Activated B cell treated with CpG ODN at 0.5 μM for 24 hours (primary cell): ENCODE measurements around the gene TPD52L1. TPM values are rescaled to one million over a fixed set of nuclear protein-coding genes. Genes with fewer than 3 reads are reported as not detected.
A peak's percentile ranks its signal among the peaks of the same experiment; 100 is the strongest.

ENCODE experiments used
- ATAC-seq: fragments of 200-7000 bp; cut with Tn5 transposase; one replicate; pipeline ENCODE4 v1.10.0; 2021; ENCODE audit warnings: low read depth, mild to moderate bottlenecking, moderate library complexity
- CTCF ChIA-PET: fragments of 350-600 bp; sonication (Branson Sonifier 250); formaldehyde crosslinking; loops from one replicate; lab custom pipeline; 2021; ENCODE audit warnings: antibody characterized with exemption; lab: Charles Lee
- POLR2A ChIA-PET: fragments of 350-600 bp; sonication (Branson Sonifier 250); formaldehyde crosslinking; loops from one replicate; lab custom pipeline; 2021; ENCODE audit warnings: antibody characterized with exemption; lab: Charles Lee
- DNase-seq: peaks from one replicate; pipeline ENCODE4 v3.0.0; 2022
- H3K27ac Mint-ChIP-seq: one replicate; pipeline ENCODE4 v1.8.0; 2020; ENCODE audit warnings: mixed read lengths
- H3K27me3 Mint-ChIP-seq: one replicate; pipeline ENCODE4 v1.8.0; 2021; ENCODE audit warnings: mixed read lengths
- H3K36me3 Mint-ChIP-seq: one replicate; pipeline ENCODE4 v1.8.0; 2021; ENCODE audit warnings: low read depth, mixed read lengths
- H3K4me1 Mint-ChIP-seq: one replicate; pipeline ENCODE4 v1.8.0; 2021; ENCODE audit warnings: mixed read lengths
- H3K4me3 Mint-ChIP-seq: one replicate; pipeline ENCODE4 v1.8.0; 2020; ENCODE audit warnings: mild to moderate bottlenecking, mixed read lengths
- H3K9me3 Mint-ChIP-seq: one replicate; pipeline ENCODE4 v1.8.0; 2020; ENCODE audit warnings: mixed read lengths
- intact Hi-C: fragments of 100-400 bp; cut with micrococcal nuclease; formaldehyde crosslinking; loops from one replicate; pipeline ENCODE4 v1.15.1; 2024
- total RNA-seq: library from RNA; stranded (reverse); gene quantifications from 2 replicates; pipeline ENCODE4 v1.2.3, GENCODE V29; 2022
- TF ChIP-seq, protein P1 (sequence below): fragments of 200-600 bp; IDR thresholded peaks from one replicate; pipeline ENCODE4 v1.8.0; 2022; ENCODE audit warnings: antibody characterized with exemption, mild to moderate bottlenecking

The TPD52L1 gene
- total RNA-seq, 1 donor from 2014 or later, result not detected

DNA sequence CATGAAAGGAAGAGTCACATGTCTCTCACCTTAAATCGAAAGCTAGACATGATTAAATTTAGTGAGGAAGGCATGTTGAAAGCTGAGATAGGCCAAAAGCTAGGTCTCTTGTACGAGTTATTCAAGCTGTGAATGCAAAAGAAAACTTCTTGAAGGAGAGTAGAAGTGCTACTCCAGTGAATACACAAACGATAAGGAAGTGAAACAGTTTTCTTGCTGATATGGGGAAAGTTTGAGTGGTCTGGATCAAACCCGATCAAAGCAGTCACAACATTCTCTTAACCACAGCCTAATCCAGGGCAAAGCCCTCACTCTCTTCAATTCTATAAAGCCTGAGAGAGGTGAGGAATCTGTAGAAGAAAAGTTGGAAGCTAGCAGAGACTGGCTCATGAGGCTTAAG is 1.9 kb upstream of the TPD52L1 start:
- peaks cover 11% of the 10 kb centered on the region for H3K4me1 Mint-ChIP-seq
- no peaks in the 10 kb centered on the region for H3K36me3 Mint-ChIP-seq
- ATAC-seq (no peak), DNase-seq (no peak)
- no peaks in the 10 kb centered on the region for H3K9me3 Mint-ChIP-seq
- CTCF ChIA-PET, result no interaction called here
- H3K27me3 Mint-ChIP-seq, result peaks cover 34% of the 10 kb centered on the region
- POLR2A ChIA-PET, result no interaction called here
- intact Hi-C loops, result loop anchor here (5.0 to 10.0 kb wide), 2 partner anchors 616 to 823 kb away; no protein-coding TSS in a partner anchor
- no peak overlapping the region for H3K27ac Mint-ChIP-seq
- no peak overlapping the region for H3K4me3 Mint-ChIP-seq
- TF ChIP-seq, protein P1, sequence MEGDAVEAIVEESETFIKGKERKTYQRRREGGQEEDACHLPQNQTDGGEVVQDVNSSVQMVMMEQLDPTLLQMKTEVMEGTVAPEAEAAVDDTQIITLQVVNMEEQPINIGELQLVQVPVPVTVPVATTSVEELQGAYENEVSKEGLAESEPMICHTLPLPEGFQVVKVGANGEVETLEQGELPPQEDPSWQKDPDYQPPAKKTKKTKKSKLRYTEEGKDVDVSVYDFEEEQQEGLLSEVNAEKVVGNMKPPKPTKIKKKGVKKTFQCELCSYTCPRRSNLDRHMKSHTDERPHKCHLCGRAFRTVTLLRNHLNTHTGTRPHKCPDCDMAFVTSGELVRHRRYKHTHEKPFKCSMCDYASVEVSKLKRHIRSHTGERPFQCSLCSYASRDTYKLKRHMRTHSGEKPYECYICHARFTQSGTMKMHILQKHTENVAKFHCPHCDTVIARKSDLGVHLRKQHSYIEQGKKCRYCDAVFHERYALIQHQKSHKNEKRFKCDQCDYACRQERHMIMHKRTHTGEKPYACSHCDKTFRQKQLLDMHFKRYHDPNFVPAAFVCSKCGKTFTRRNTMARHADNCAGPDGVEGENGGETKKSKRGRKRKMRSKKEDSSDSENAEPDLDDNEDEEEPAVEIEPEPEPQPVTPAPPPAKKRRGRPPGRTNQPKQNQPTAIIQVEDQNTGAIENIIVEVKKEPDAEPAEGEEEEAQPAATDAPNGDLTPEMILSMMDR, result no peak

DNA sequence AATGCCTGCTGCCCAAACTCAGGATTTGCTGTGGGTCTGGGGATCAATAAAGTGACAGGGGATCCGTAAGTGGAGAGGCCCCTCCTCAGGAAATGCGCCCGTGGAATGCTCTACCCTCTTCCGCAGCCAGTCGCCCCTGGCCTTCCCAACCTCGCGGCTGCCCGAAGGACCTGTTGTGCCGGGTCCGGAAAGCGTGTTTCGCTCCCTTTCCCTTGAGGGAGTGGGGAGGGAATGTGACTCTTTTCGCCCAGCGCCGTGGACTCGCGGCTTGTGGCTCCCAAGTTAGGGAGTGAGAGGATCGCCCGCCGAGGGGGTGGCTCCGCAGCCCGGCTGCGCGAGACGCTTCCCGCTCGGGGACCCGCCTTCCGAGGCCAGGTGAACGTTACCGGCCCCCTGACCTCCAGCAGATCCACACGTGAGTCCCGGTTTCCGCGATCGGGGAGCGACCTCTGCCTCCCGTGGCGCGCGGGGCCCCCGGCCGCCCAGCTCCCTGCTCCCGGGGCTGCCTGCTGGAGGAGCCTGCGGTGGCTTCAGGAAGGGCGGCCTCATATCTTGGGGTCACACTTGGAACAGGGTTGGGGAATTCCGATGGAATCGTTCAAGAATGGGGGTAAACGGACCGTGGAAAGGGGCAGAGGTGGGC is 666 bp downstream of the TPD52L1 start:
- no peak for ATAC-seq
- H3K27ac Mint-ChIP-seq, result no peak overlapping the region
- POLR2A ChIA-PET, result no interaction called here
- CTCF ChIA-PET, result no interaction called here
- H3K36me3 Mint-ChIP-seq, result no peaks in the 10 kb centered on the region
- peaks cover 11% of the 10 kb centered on the region for H3K4me1 Mint-ChIP-seq
- no peaks in the 10 kb centered on the region for H3K9me3 Mint-ChIP-seq
- intact Hi-C loops, result loop anchor here (5.0 to 10.0 kb wide), 2 partner anchors 613 to 821 kb away; no protein-coding TSS in a partner anchor
- H3K4me3 Mint-ChIP-seq, result peak overlapping the region; percentile 68
- DNase-seq, result no peak
- TF ChIP-seq, protein P1, result no peak
- H3K27me3 Mint-ChIP-seq, result peaks cover 31% of the 10 kb centered on the region

DNA sequence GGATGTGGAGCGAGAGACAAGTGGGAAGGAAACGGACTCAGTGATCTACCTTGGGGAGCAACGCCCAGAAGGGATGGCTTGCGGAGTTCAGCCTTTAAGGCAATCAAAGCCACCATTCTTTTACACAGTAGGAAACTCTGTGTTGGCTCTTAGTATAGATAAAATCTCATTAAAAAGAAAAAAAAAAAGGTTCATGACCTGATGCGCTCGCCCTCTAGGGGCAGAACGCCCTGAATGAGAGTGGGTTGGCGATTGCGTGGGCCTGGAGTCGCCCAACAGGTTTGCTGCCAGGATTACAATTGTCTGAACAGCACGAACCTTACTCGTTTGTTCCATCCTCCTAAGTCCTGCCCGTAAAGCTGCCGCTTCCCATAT is 1.2 kb downstream of the TPD52L1 start:
- H3K4me1 Mint-ChIP-seq, result peaks cover 11% of the 10 kb centered on the region
- peaks cover 31% of the 10 kb centered on the region for H3K27me3 Mint-ChIP-seq
- no peak for ATAC-seq
- intact Hi-C loops, result loop anchor here (5.0 to 10.0 kb wide), 2 partner anchors 613 to 820 kb away; no protein-coding TSS in a partner anchor
- no peak for DNase-seq
- peaks cover 5% of the 10 kb centered on the region for H3K9me3 Mint-ChIP-seq
- POLR2A ChIA-PET, result no interaction called here
- H3K4me3 Mint-ChIP-seq, result peak overlapping the region; percentile 57
- TF ChIP-seq, protein P1, result no peak
- CTCF ChIA-PET, result no interaction called here
- no peaks in the 10 kb centered on the region for H3K36me3 Mint-ChIP-seq
- no peak overlapping the region for H3K27ac Mint-ChIP-seq

DNA sequence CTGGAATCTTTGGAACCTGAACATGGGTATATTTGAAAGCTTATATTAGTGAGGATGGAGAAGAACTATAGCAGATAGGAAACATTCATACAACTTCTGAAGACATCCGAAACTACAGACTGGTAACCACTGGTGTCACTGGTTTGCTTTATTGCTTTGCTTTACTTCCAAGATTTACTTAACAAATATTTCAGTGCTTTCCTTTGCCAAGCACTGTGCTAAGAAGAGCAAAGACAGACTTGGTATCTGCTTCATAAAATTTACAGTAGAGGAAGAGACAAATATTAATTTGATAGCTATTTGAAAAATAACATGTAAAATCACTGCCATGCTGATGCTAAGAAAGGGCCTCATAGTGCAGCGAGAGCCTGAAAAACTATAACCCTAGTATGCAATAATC is 1.8 kb downstream of the TPD52L1 start:
- DNase-seq, result no peak
- TF ChIP-seq, protein P1, result no peak
- Mint-ChIP-seq H3K4me3 (no peak overlapping the region), H3K9me3 (peaks cover 8% of the 10 kb centered on the region), H3K36me3 (no peaks in the 10 kb centered on the region), H3K27ac (no peak overlapping the region), H3K27me3 (peaks cover 27% of the 10 kb centered on the region), H3K4me1 (peaks cover 11% of the 10 kb centered on the region)
- POLR2A ChIA-PET, result no interaction called here
- CTCF ChIA-PET, result no interaction called here
- ATAC-seq, result no peak
- intact Hi-C loops, result loop anchor here (10.0 kb wide), 1 partner anchor 819 kb away; no protein-coding TSS in a partner anchor

DNA sequence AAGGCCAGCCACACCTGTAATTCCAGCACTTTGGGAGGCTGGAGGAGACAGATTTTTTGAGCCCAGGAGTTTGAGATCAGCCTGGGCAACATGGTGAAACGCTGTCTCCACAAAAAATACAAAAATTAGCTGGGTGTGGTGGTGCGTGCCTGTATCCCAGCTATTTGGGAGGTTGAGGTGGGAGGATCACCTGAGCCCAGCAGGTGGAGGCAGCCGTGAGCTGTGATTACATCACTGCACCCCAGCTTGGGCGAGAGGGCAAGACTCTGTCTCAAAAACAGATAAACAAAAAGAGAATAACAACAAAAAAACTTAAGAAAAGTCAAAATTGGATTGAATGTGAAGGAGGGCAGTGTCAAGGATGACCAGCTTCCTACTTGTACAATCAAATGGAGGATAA is 2.9 kb downstream of the TPD52L1 start:
- no peak overlapping the region for H3K4me3 Mint-ChIP-seq
- no peak for ATAC-seq
- H3K27ac Mint-ChIP-seq, result no peak overlapping the region
- DNase-seq, result no peak
- H3K4me1 Mint-ChIP-seq, result peaks cover 11% of the 10 kb centered on the region
- peaks cover 8% of the 10 kb centered on the region for H3K9me3 Mint-ChIP-seq
- POLR2A ChIA-PET, result no interaction called here
- TF ChIP-seq, protein P1, result no peak
- intact Hi-C loops, result loop anchor here (10.0 kb wide), 1 partner anchor 818 kb away; no protein-coding TSS in a partner anchor
- CTCF ChIA-PET, result no interaction called here
- no peaks in the 10 kb centered on the region for H3K36me3 Mint-ChIP-seq
- H3K27me3 Mint-ChIP-seq, result peaks cover 21% of the 10 kb centered on the region
